NCI-H345 treated with DMSO at 0.1 percent for 48 hours (cell line): ENCODE results near the gene PPP2R3A.

ENCODE experiments used
- DNase-seq: peaks from one replicate; lab custom pipeline; 2025; ENCODE audit not compliant: unreplicated experiment; lab: John Stamatoyannopoulos, UW

Gene PPP2R3A

DNA sequence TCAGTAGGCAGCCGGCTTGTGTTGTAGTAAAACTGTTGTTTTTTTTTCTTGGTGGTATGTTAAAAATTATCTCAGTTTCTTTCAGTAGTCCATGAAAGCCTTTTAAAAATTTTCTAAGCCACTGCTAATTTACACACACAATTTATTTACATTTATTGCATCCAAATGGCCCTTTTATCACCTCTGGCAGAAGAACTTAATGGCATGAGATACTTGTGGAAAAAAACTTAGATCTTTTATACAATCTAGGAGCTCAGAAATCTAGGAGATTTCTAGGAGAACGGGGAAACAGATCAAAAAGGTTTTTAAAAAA, 1.4 kb downstream of the PPP2R3A start:
- no peak for DNase-seq

DNA sequence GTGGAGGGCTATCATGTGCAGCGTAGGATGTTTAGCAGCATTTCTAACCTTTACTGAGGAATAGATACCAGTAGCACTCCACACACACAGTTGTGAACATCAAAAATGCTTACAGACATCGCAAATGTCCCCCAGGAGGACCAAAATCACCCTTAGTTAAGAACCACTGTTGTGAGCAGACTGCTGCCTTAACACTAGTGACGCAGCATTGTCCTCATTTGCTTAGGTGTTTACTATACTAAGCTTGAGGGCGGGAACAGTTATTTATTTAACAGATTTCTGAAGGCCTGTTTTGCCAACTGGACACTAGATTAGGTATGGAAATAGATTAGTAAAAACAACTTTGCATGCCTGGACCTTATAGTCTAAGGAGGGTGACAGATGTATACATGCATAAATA, 2.3 kb downstream of the PPP2R3A start:
- DNase-seq: no peak

GRCh38 chr3:135970506-135971116, 5.1 kb downstream of the PPP2R3A start:
- DNase-seq: no peak

GRCh38 chr3:135973841-135974240, 8.3 kb downstream of the PPP2R3A start:
- DNase-seq: no peak

GRCh38 chr3:135975053-135975452, 9.5 kb downstream of the PPP2R3A start:
- no peak for DNase-seq

GRCh38 chr3:135975536-135975935, 10.0 kb downstream of the PPP2R3A start:
- no peak for DNase-seq

DNA sequence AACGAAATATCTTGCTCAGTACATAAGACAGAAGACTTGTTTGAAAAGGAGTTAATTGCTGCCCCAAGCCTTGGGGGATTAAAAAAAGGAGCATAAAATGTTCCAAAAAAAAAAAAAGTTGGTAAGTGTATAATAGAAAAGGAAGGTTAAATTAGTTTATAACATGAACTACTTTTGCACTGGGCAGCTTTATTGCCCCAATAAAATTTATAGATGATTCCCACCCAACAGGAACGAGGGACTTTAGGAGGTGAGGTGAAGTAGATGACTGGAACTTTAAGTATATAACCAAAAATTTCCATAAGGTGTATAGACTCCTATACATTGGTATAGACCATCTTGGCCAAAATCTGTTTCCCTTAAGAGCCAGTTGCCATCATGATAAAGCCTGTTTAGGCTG, 14.8 kb downstream of the PPP2R3A start:
- no peak for DNase-seq

DNA sequence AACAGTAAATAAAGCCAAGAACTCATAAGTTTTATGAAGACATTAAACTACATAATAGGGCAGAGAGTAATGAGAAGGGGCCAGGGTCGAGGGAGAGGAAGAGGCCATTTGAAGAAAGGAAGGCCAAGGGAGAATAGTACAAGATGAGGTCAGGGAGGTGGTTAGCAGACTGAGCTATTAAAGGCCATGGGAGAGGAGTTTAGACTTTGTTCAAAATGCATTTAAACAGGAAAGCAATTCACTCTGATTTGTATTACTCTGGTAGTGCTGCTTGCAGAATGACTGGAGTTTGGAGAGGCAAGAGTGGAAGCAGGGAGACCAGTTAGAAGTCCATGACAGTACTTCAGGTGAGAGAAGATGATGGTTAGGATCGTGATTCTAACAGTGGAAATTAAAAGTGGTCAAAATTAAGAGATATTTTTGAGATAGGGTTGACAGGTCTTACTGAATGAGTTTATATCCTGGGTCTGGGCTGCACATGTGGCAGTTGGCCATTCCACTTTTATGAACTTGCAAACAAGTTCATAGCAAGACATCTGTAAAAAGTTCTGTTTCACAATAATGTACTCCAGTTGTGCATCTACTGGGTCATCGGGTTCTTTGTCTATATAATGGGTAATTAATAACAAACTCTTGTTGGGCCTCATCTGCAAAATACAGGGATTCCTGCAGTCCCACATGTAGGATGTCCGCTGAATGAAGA, 16.3 kb downstream of the PPP2R3A start:
- DNase-seq: no peak

GRCh38 chr3:135982404-135982761, 16.9 kb downstream of the PPP2R3A start:
- DNase-seq: no peak

DNA sequence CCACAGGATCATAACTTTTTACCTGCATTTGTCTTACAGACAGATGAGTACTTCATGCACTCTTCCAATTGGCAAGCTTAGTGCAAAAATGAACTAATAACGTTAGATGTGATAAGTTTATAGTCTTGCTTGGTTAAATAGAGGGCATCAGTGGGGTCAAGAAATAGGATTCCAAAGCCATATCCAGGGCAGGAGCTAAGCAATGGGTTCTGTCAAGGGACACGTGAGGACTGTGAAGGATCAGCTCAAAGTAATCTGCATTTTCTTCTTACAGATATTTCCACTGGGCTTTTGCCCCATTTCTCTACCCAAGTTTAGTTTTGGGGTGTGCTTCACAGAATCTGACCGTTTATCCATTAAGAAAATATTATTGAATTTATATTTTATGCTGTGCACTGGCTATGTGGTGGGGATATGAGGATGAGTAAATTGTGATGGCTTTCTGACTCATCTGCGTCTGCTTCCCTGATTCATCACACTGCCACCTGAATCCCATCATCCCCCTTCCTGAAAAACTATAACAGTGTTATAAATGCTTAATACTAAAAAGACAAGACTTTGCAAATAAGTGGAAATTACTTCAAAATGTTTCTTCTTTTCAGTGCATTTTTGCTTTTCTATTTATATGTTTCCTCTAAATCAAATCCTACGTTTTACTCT, 17.5 kb downstream of the PPP2R3A start:
- DNase-seq: no peak

- no peak for DNase-seq
Observed at GRCh38 chr3:135987661-135988060, 22.1 kb downstream of the PPP2R3A start.

- DNase-seq: no peak
Observed at GRCh38 chr3:135989242-135989641, 23.7 kb downstream of the PPP2R3A start.

- no peak for DNase-seq
Observed at GRCh38 chr3:135990903-135991302, 25.4 kb downstream of the PPP2R3A start.

DNA sequence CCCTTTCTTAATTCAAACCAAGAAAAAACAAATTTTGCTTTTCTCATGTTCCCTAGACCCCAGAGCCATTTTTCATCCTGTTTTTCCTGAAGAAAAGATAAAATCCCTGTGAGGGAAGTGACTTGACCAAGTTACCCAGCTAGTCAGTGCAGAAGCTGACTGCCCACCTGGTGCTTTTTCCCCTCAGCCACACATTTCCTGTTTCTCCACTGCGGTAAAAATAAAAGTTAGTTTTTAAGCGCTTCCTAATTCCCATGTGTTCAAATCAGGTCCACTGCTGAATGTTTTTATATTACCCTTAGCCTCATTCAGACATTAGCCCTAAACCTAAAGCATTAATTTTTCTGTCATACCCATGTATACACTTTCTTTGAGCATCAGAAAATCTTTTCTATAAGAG, 26.1 kb downstream of the PPP2R3A start:
- DNase-seq: no peak

GRCh38 chr3:135992072-135992471, 26.5 kb downstream of the PPP2R3A start:
- no peak for DNase-seq

- DNase-seq: no peak
Observed at GRCh38 chr3:135994708-135995337, 29.3 kb downstream of the PPP2R3A start.

- DNase-seq: no peak
Observed at GRCh38 chr3:135995766-135996165, 30.2 kb downstream of the PPP2R3A start.

DNA sequence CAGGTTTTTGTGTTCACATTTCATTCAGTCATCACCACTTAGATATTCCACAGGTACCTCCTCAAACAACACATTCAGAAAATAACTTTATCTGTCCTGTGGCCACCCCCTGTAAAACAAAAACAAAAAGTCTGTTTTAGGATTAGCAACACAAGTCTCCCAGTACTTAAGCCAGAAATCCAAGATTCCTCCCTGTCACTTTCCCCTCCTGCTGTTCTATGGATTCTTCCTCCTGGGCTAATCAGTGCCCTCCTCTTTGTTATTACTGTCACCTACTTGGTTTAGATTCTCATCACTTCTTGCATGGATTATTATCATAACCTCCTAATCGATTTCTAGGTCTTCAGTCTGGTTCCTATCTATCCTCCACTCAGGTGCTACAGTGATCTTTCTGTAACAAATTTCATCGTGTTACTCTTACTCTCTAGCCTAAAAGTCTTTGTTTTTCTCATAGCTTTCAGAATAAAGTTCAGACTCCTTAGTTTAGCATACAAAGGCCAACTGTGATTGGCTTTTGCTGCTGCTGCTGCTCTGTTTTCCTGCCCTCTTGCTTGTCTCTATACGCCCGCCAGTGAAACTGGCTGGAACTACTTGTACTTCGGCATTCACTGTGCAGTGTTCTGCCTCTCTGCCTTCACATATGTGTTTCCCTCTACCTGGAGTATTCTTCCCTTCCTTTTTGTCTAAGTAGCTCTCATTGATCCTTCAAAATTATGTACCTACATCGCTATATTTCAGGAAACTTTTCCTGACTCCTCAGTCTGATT, 32.2 kb downstream of the PPP2R3A start:
- no peak for DNase-seq

DNA sequence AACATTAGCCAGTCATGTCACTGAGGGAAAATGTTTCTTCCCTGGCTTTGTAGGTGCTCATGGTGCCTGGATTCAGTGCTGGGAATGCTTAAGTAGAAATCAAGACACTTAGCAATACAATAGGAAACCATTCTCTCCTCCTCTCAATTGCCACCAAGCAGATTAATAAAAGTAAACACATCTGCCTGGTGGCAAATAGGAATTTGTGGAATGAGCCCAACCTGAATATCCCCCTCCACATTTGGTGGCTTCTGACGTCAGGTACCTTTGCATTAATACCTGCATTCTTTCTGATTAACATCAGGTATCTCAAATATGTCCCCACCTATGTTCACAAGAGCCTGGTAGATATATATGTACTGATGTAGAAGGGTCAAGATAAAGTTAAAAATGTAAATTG, 42.7 kb downstream of the PPP2R3A start:
- no peak for DNase-seq

- DNase-seq: no peak
Observed at GRCh38 chr3:136008732-136009470, 43.4 kb downstream of the PPP2R3A start.

- no peak for DNase-seq
Observed at GRCh38 chr3:136018876-136019275, 53.3 kb downstream of the PPP2R3A start.
